ENCODE results near the gene OSBPL10.
A peak's percentile ranks its signal among the peaks of the same experiment; 100 is the strongest.

- TF ChIP-seq POLR2A (IDR thresholded peaks at IDR 0.05) (no peak), POLR2AphosphoS5 (IDR thresholded peaks at IDR 0.05) (peak; percentile 20), CTCF (IDR thresholded peaks at IDR 0.05) (no peak)
These were observed 12.6 kb downstream of the OSBPL10 start for GRCh38 chr3:31968369-31968926.

Data from prostate gland (tissue), 2 donors.